CD14-positive monocyte (primary cell): Measurements from ENCODE around the gene DERL2. TPM values are rescaled to one million over a fixed set of nuclear protein-coding genes. Genes with fewer than 3 reads are reported as not detected.

Experiments used
- DNase-seq, 3 donors: peaks; one replicate each; pipeline ENCODE4 v3.0.0-alpha.2; 2011 to 2022
- H2AFZ ChIP-seq: 2 replicates; pipeline ENCODE4 v1.6.0; 2012; ENCODE audit warnings: mild to moderate bottlenecking, low read depth, low read length, inconsistent platforms; ENCODE audit not compliant: insufficient read depth, poor library complexity, severe bottlenecking
- H3K27ac ChIP-seq, 2 donors: 1 replicate in 1 of 2; 2 replicates in 1 of 2; pipeline ENCODE4 v1.5.1; 2012 to 2013; ENCODE audit warnings: low read length in 2 of 2, control low read depth in 1 of 2, inconsistent platforms in 1 of 2, low read depth in 1 of 2, mild to moderate bottlenecking in 1 of 2
- H3K27me3 ChIP-seq, 2 donors: one replicate each; pipeline versions ENCODE4 v1.6.0 to v1.6.1; 2011 to 2013; ENCODE audit warnings: low read length in 2 of 2; ENCODE audit not compliant: control insufficient read depth in 2 of 2, insufficient read depth in 2 of 2
- H3K36me3 ChIP-seq, 2 donors: replicated peaks in 1 of 2; 1 replicate in 1 of 2; 2 replicates in 1 of 2; pipeline versions ENCODE4 v1.5.1 to v1.6.1; 2012 to 2013; ENCODE audit warnings: low read length in 2 of 2, control low read depth in 1 of 2, inconsistent platforms in 1 of 2, mild to moderate bottlenecking in 1 of 2; ENCODE audit not compliant: insufficient read depth in 2 of 2, control insufficient read depth in 1 of 2
- H3K4me1 ChIP-seq, 2 donors: 1 replicate in 1 of 2; 2 replicates in 1 of 2; pipeline versions ENCODE4 v1.5.1 to v1.6.1; 2012 to 2013; ENCODE audit warnings: low read length in 2 of 2, control low read depth in 1 of 2, inconsistent platforms in 1 of 2, mild to moderate bottlenecking in 1 of 2, moderate library complexity in 1 of 2; ENCODE audit not compliant: insufficient read depth in 2 of 2, control insufficient read depth in 1 of 2
- H3K4me2 ChIP-seq: replicated peaks from 2 replicates; pipeline ENCODE3; 2012; ENCODE audit warnings: low read length, moderate library complexity, mild to moderate bottlenecking; ENCODE audit not compliant: poor library complexity, severe bottlenecking; ENCODE audit errors: extremely low read depth
- H3K4me3 ChIP-seq, 3 experiments: fragments of 200-600 bp in 1 of 3; sonication (generic) in 1 of 3; replicated peaks in 1 of 3; 1 replicate in 2 of 3; 2 replicates in 1 of 3; pipeline ENCODE4 v1.5.1; 2011 to 2013; ENCODE audit warnings: low read length in 3 of 3, mild to moderate bottlenecking in 3 of 3, control low read depth in 2 of 3, low read depth in 2 of 3, inconsistent platforms in 1 of 3, moderate library complexity in 1 of 3
- H3K79me2 ChIP-seq: 2 replicates; pipeline ENCODE4 v1.6.0; 2012; ENCODE audit warnings: mild to moderate bottlenecking, control low read depth, inconsistent platforms, low read length, moderate library complexity; ENCODE audit not compliant: insufficient read depth
- H3K9ac ChIP-seq: 2 replicates; pipeline ENCODE4 v1.6.0; 2017; ENCODE audit warnings: low read length, mild to moderate bottlenecking; ENCODE audit not compliant: insufficient read depth, poor library complexity, severe bottlenecking
- H3K9me3 ChIP-seq, 2 donors: replicated peaks in 1 of 2; 1 replicate in 1 of 2; 2 replicates in 1 of 2; pipeline versions ENCODE4 v1.5.1 to v1.6.1; 2012 to 2013; ENCODE audit warnings: low read length in 2 of 2, control low read depth in 1 of 2; ENCODE audit not compliant: control insufficient read depth in 1 of 2, insufficient read depth in 1 of 2
- H4K20me1 ChIP-seq: 2 replicates; pipeline ENCODE4 v1.6.0; 2012; ENCODE audit warnings: mild to moderate bottlenecking, low read length, control low read depth, moderate library complexity; ENCODE audit not compliant: insufficient read depth
- H3K27ac Mint-ChIP-seq, 7 donors: one replicate each; pipeline ENCODE4 v1.8.0; 2020; ENCODE audit warnings: mild to moderate bottlenecking in 7 of 7, mixed read lengths in 7 of 7, moderate library complexity in 6 of 7, inconsistent platforms in 2 of 7
- H3K27me3 Mint-ChIP-seq, 3 donors: one replicate each; pipeline ENCODE4 v1.8.0; 2021 to 2022; ENCODE audit warnings: low read depth in 3 of 3, mild to moderate bottlenecking in 3 of 3, mixed read lengths in 3 of 3, moderate library complexity in 3 of 3, inconsistent platforms in 1 of 3
- H3K36me3 Mint-ChIP-seq, 2 donors: one replicate each; pipeline ENCODE4 v1.8.0; 2020; ENCODE audit warnings: mixed read lengths in 2 of 2, inconsistent platforms in 1 of 2, mild to moderate bottlenecking in 1 of 2
- H3K4me1 Mint-ChIP-seq: one replicate; pipeline ENCODE4 v1.8.0; 2020; ENCODE audit warnings: mild to moderate bottlenecking, mixed read lengths
- H3K4me3 Mint-ChIP-seq, 2 donors: one replicate each; pipeline ENCODE4 v1.8.0; 2020; ENCODE audit warnings: mild to moderate bottlenecking in 2 of 2, mixed read lengths in 2 of 2, moderate library complexity in 1 of 2
- H3K9me3 Mint-ChIP-seq, 7 donors: one replicate each; pipeline ENCODE4 v1.8.0; 2020 to 2022; ENCODE audit warnings: mixed read lengths in 7 of 7, mild to moderate bottlenecking in 6 of 7, moderate library complexity in 6 of 7, inconsistent platforms in 2 of 7
- CTCF ChIP-seq: fragments of 200-600 bp; IDR thresholded peaks from one replicate; pipeline ENCODE4 v1.8.0; 2022; ENCODE audit warnings: antibody characterized with exemption, mild to moderate bottlenecking
- WGBS: methylation state at CpG from one replicate; pipeline ENCODE4 v1.1.5; 2013; ENCODE audit warnings: missing lambda C conversion rate; ENCODE audit not compliant: insufficient coverage; 5-methylcytosine and 5-hydroxymethylcytosine counted together
- intact Hi-C, 2 donors: fragments of 100-400 bp; cut with micrococcal nuclease; formaldehyde crosslinking; loops; one replicate each; pipeline versions ENCODE4 v1.15.0 to v1.15.1; 2023
- polyA plus RNA-seq, 3 donors: library from polyadenylated mRNA; depleted of rRNA in 1 of 3; unstranded in 2 of 3; stranded (reverse) in 1 of 3; fragments of 300-500 nt in 2 of 3; fragments of >200 nt in 1 of 3; fragmentation: Illumina TruSeq in 2 of 3; gene quantifications; 1 replicate in 2 of 3; 2 replicates in 1 of 3; pipeline ENCODE4 v1.2.3, GENCODE V29; 2012 to 2021

The DERL2 gene
- polyA plus RNA-seq, 3 donors = 30.6 to 84.9 (median 81.6) TPM

GRCh38 chr17:5478992-5479391, 7.0 kb downstream of the DERL2 start:
- intact Hi-C loops = no loop called here
- Mint-ChIP-seq H3K4me1 (no peaks in the 10 kb centered on the region), H3K9me3 (peaks cover 0 to 2% (median 0%) of the 10 kb centered on the region in 7 donors), H3K27me3 (no peaks in the 10 kb centered on the region), H3K27ac (no peak overlapping the region), H3K4me3 (no peak overlapping the region), H3K36me3 (peaks cover 83 to 93% of the 10 kb centered on the region in 2 donors)
- Histone ChIP-seq H3K79me2 (peaks cover 45% of the 10 kb centered on the region), H3K9me3 (no peaks in the 10 kb centered on the region), H3K27me3 (no peaks in the 10 kb centered on the region), H4K20me1 (peaks cover 38% of the 10 kb centered on the region), H3K27ac (no peak overlapping the region), H3K4me3 (no peak overlapping the region), H3K4me1 (no peaks in the 10 kb centered on the region), H3K36me3 (peaks cover 80 to 100% of the 10 kb centered on the region in 2 donors), H3K4me2 (no peak overlapping the region), H2AFZ (no peak overlapping the region), H3K9ac (no peak overlapping the region)
- no peak for TF ChIP-seq CTCF
- DNase-seq = no peak
- 98% methylated on average over 4 of the region's 4 CpGs for WGBS

- peaks cover 58 to 75% of the 10 kb centered on the region in 2 donors for H3K36me3 ChIP-seq
- no peak overlapping the region for H3K4me3 ChIP-seq
- no peaks in the 10 kb centered on the region for H3K27me3 Mint-ChIP-seq
- H3K9me3 Mint-ChIP-seq = peaks cover 0 to 3% (median 0%) of the 10 kb centered on the region in 7 donors
- intact Hi-C loops = no loop called here
- 100% methylated on average over 1 of the region's 2 CpGs for WGBS
- no peak overlapping the region for H3K4me3 Mint-ChIP-seq
- peaks cover 6% of the 10 kb centered on the region for H3K4me1 Mint-ChIP-seq
- H3K36me3 Mint-ChIP-seq = peaks cover 47 to 59% of the 10 kb centered on the region in 2 donors
- H3K27ac Mint-ChIP-seq = no peak overlapping the region
- H3K4me2 ChIP-seq = no peak overlapping the region
- no peak for DNase-seq
- no peak for TF ChIP-seq CTCF
- H3K4me1 ChIP-seq = peaks cover 5% of the 10 kb centered on the region in 2 donors
- H4K20me1 ChIP-seq = peaks cover 26% of the 10 kb centered on the region
- no peak overlapping the region for H3K27ac ChIP-seq
- H3K9me3 ChIP-seq = no peaks in the 10 kb centered on the region
- H3K27me3 ChIP-seq = no peaks in the 10 kb centered on the region
- H2AFZ ChIP-seq = no peak overlapping the region
- no peak overlapping the region for H3K9ac ChIP-seq
- H3K79me2 ChIP-seq = peaks cover 18% of the 10 kb centered on the region
These were observed 12.1 kb downstream of the DERL2 start for GRCh38 chr17:5473906-5474305.
